ENCODE measurements around the gene PRKACA. TPM values are rescaled to one million over a fixed set of nuclear protein-coding genes. Genes with fewer than 3 reads are reported as not detected.

Gene PRKACA
- total RNA-seq, 2 donors from 2014 or later = 93.2 to 107 TPM

DNA sequence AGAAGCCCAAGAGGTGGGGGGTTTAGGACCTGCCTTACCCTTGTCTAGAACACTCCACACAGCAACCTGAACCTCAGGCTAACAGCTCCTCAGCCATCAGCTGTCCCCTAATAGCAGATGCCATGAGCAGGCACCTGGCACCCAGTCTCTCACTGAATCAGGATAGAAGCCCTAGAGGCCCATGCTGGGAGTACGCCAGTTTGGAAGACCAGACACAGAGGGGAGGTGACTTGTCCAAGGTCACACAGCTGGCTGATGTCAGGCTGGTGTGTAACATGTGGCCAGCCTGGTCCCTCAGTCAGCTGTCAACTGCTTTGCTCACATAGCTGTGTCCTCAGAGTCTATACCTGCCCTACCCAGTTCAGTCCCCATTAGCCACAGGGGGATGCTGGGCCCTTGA lies 14.3 kb downstream of the PRKACA start:
- Histone ChIP-seq H3K27ac (no peak overlapping the region), H3K27me3 (replicated peaks; ENCODE audit: insufficient read depth) (no peaks in the 10 kb centered on the region), H3K4me1 (ENCODE audit: control insufficient read depth in 1 of 2, low read depth in 2 of 2) (peaks cover 10 to 18% of the 10 kb centered on the region in 2 donors), H3K9me3 (no peaks in the 10 kb centered on the region), H3K36me3 (peaks cover 38% of the 10 kb centered on the region), H3K4me3 (no peak overlapping the region)
- DNase-seq (ENCODE audit: low spot score) (no peak), ATAC-seq (ENCODE audit: insufficient number of reproducible peaks, low FRiP score, low read depth) (no peak)
- TF ChIP-seq, protein P1, sequence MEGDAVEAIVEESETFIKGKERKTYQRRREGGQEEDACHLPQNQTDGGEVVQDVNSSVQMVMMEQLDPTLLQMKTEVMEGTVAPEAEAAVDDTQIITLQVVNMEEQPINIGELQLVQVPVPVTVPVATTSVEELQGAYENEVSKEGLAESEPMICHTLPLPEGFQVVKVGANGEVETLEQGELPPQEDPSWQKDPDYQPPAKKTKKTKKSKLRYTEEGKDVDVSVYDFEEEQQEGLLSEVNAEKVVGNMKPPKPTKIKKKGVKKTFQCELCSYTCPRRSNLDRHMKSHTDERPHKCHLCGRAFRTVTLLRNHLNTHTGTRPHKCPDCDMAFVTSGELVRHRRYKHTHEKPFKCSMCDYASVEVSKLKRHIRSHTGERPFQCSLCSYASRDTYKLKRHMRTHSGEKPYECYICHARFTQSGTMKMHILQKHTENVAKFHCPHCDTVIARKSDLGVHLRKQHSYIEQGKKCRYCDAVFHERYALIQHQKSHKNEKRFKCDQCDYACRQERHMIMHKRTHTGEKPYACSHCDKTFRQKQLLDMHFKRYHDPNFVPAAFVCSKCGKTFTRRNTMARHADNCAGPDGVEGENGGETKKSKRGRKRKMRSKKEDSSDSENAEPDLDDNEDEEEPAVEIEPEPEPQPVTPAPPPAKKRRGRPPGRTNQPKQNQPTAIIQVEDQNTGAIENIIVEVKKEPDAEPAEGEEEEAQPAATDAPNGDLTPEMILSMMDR (IDR thresholded peaks at IDR 0.05) = no peak

DNA sequence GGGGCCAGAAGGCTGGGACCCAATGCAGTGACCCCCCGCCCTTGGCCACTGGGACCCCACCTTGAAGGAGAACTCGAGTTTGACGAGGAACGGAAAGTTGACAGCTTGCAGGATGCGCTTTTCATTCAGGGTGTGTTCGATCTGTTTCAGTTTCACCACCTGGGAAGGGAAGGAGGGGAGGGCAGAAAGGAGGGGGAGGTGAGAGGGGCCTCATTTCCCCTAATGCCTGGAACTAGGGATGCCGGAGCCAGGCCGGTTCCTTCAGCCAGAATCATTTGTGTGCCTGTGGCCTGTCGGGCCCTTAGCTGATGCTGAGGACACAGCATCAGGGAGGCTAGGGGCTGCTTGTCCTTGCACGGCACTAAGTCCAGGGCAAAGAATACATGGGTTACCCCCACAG lies 14.8 kb downstream of the PRKACA start:
- TF ChIP-seq, protein P1 (IDR thresholded peaks at IDR 0.05) = no peak
- ATAC-seq (ENCODE audit: insufficient number of reproducible peaks, low FRiP score, low read depth) = no peak
- DNase-seq (ENCODE audit: low spot score) = no peak
- peaks cover 42% of the 10 kb centered on the region for H3K36me3 ChIP-seq
- no peak overlapping the region for H3K4me3 ChIP-seq
- H3K27ac ChIP-seq = no peak overlapping the region
- H3K9me3 ChIP-seq = no peaks in the 10 kb centered on the region
- no peaks in the 10 kb centered on the region for H3K27me3 ChIP-seq (replicated peaks; ENCODE audit: insufficient read depth)
- peaks cover 5 to 13% of the 10 kb centered on the region in 2 donors for H3K4me1 ChIP-seq (ENCODE audit: control insufficient read depth in 1 of 2, low read depth in 2 of 2)

DNA sequence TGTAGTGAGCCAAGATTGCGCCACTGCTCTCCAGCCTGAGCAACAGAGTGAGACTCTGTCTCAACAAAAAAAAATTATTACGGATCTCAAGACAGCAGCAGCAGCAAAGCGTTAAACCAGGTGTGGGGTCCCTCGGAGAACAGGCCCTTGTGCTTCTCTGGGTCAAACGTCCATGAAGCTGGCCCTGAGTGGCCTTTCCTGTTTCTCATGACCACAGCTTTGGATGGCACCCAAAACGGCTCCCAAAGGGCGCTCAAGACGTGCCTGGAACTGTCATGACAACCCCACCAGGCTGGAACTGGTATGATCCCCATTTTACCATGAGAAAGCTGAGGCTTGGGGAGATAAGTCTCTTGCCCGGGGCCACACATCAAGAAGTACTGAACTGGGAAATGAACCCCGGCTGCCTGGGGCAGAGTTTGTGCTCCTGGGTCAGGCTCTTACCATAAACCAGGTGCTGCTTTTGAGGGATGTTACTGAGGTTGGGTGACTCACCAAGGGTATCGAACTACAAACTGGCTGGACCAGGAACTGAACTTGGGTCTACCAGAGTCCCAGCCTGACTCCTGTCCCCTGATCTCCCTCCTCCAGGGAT lies 15.4 kb downstream of the PRKACA start:
- H3K4me1 ChIP-seq (ENCODE audit: control insufficient read depth in 1 of 2, low read depth in 2 of 2) = peaks cover 1 to 7% of the 10 kb centered on the region in 2 donors
- ATAC-seq (ENCODE audit: insufficient number of reproducible peaks, low FRiP score, low read depth) = no peak

DNA sequence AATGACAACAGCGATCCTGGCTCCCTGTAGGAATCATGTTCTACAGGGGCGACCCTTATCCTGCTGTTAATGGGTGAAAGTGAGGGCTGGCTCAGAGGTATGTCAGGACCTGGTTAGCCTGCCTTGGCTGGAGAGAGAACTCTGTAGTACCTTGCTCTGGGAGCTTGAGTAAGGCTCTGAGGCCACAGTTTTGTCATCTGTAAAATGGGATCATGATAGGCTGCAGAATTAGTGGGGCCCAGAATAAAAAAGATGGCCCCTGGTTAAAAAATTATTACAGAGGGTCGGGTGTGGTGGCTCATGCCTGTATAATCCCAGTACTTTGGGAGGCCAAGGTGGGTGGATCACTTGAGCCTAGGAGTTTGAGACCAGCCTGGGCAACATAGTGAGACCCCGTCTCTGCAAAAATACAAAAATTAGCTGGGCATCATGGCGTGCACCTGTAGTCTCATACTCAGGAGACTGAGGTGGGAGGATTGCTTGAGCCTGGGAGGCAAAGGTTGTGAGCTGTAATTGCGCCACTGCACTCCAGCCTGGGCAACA lies 16.5 kb downstream of the PRKACA start:
- DNase-seq (ENCODE audit: low spot score) (no peak), ATAC-seq (ENCODE audit: insufficient number of reproducible peaks, low FRiP score, low read depth) (no peak)
- Histone ChIP-seq H3K4me1 (ENCODE audit: control insufficient read depth in 1 of 2, low read depth in 2 of 2) (no peaks in the 10 kb centered on the region), H3K36me3 (peaks cover 52% of the 10 kb centered on the region), H3K27me3 (replicated peaks; ENCODE audit: insufficient read depth) (no peaks in the 10 kb centered on the region), H3K9me3 (no peaks in the 10 kb centered on the region), H3K4me3 (no peak overlapping the region), H3K27ac (no peak overlapping the region)
- TF ChIP-seq, protein P1 (IDR thresholded peaks at IDR 0.05) = no peak

More for the DNA sequence above, 15.4 kb downstream of the PRKACA start:
- DNase-seq (ENCODE audit: low spot score) = no peak
- H3K4me3 ChIP-seq = no peak overlapping the region
- H3K9me3 ChIP-seq = no peaks in the 10 kb centered on the region
- H3K36me3 ChIP-seq = peaks cover 47% of the 10 kb centered on the region
- H3K27me3 ChIP-seq (replicated peaks; ENCODE audit: insufficient read depth) = no peaks in the 10 kb centered on the region
- TF ChIP-seq, protein P1 (IDR thresholded peaks at IDR 0.05) = no peak
- no peak overlapping the region for H3K27ac ChIP-seq

DNA sequence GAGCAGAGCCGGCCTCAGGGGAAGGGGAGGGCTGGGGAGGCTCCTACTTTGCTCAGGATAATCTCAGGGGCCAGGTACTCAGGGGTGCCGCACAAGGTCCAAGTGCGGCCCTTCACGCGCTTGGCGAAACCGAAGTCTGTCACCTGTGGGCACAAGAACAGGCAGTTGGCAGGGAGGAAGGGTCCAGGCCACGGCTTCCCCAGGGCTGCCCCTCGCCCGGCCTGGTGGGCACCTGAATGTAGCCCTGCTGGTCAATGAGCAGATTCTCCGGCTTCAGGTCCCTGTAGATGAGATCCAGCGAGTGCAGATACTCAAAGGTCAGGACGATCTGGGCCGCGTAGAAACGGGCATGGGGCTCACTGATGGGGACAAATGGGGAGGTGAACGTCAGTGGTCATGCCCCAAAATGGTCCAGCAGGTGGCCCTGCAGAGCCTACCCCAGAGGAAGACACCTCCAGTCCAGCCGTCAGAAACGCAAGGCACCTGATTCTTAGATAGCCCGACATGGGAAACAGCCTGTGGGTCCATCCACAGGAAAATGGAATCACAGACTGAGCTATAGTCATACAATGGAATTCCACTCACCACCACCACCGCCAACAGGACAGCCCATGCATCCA lies 19.9 kb downstream of the PRKACA start:
- Histone ChIP-seq H3K4me3 (no peak overlapping the region), H3K27ac (no peak overlapping the region), H3K36me3 (peaks cover 44% of the 10 kb centered on the region), H3K4me1 (ENCODE audit: control insufficient read depth in 1 of 2, low read depth in 2 of 2) (no peaks in the 10 kb centered on the region), H3K9me3 (peaks cover 7% of the 10 kb centered on the region), H3K27me3 (replicated peaks; ENCODE audit: insufficient read depth) (no peaks in the 10 kb centered on the region)
- no peak for ATAC-seq (ENCODE audit: insufficient number of reproducible peaks, low FRiP score, low read depth)
- DNase-seq (ENCODE audit: low spot score) = no peak
- TF ChIP-seq, protein P1 (IDR thresholded peaks at IDR 0.05) = no peak

All from thoracic aorta (tissue), 2 donors.